ENCODE data around the gene SNRNP35.
A peak's percentile ranks its signal among the peaks of the same experiment; 100 is the strongest.
"Not testable (repeated sequence)": the region's sequence is repeated elsewhere in the genome, so short reads cannot be mapped to it uniquely, and the experiment has no call there.

SNRNP35 gene

GRCh38 chr12:123457980-123458779, at the start of gene SNRNP35:
Gene SNRNP35 (plus strand): TSS chr12:123458139. CDS start chr12:123465541, 7,402 bp downstream.
- peak; percentile 97 for DNase-seq

- not testable (repeated sequence) for DNase-seq
Observed at GRCh38 chr12:123408619-123409018, 49.3 kb upstream of the SNRNP35 start.

GRCh38 chr12:123409284-123410040, 48.5 kb upstream of the SNRNP35 start:
- not testable (repeated sequence) for DNase-seq

GRCh38 chr12:123410041-123410412, 47.9 kb upstream of the SNRNP35 start:
- no peak for DNase-seq

GRCh38 chr12:123421314-123421713, 36.6 kb upstream of the SNRNP35 start:
- no peak for DNase-seq

GRCh38 chr12:123427036-123427769, 30.7 kb upstream of the SNRNP35 start:
- DNase-seq: no peak

GRCh38 chr12:123428591-123428990, 29.3 kb upstream of the SNRNP35 start:
- no peak for DNase-seq

- not testable (repeated sequence) for DNase-seq
Observed at GRCh38 chr12:123429101-123429500, 28.8 kb upstream of the SNRNP35 start.

GRCh38 chr12:123431951-123432817, 25.8 kb upstream of the SNRNP35 start:
- DNase-seq: not testable (repeated sequence)

- DNase-seq: no peak
Observed at GRCh38 chr12:123433615-123434014, 24.3 kb upstream of the SNRNP35 start.

GRCh38 chr12:123435636-123436016, 22.3 kb upstream of the SNRNP35 start:
- DNase-seq: no peak

- peak; percentile 76 for DNase-seq
Observed at GRCh38 chr12:123436017-123436964, 21.6 kb upstream of the SNRNP35 start, which contains the start of gene RILPL2. Gene RILPL2 (minus strand): TSS chr12:123436684. CDS start chr12:123436420, 264 bp downstream.

GRCh38 chr12:123441523-123442164, 16.3 kb upstream of the SNRNP35 start:
- no peak for DNase-seq

GRCh38 chr12:123442774-123443173, 15.2 kb upstream of the SNRNP35 start:
- no peak for DNase-seq

GRCh38 chr12:123444092-123445026, 13.6 kb upstream of the SNRNP35 start:
- DNase-seq: no peak

GRCh38 chr12:123445388-123446332, 12.3 kb upstream of the SNRNP35 start:
- no peak for DNase-seq

GRCh38 chr12:123446333-123446713, 11.6 kb upstream of the SNRNP35 start:
- DNase-seq: no peak

GRCh38 chr12:123449249-123449733, 8.6 kb upstream of the SNRNP35 start:
- no peak for DNase-seq

All from NCI-H69 (cell line).